ENCODE results near the gene PGAM1.
A peak's percentile ranks its signal among the peaks of the same experiment; 100 is the strongest.
"Not testable (repeated sequence)": the region's sequence is repeated elsewhere in the genome, so short reads cannot be mapped to it uniquely, and the experiment has no call there.

PGAM1 gene

DNA sequence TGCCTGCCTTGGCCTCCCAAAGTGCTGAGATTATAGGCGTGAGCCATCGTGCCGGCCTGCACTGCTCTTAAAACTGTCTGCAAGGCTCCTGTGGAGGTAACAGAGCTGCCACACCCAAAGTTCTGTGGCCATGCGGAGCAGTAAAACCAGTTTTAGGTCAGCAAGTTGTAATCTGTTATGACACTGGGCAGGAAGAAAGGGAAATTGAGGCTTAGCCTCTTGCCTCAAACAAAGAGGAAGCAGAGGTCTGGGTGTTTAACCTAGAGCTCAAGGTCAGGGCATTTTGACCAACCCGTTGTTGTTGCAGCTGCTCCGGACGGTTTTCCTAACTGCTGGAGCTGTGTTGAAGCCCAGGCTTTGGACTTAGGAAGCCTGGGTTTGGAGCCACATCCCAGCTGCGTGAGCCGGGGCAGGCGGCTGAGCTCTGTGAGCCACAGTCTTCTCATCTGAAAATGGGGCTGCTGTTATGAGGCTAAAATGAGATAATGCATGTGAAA, 17.4 kb upstream of the PGAM1 start:
- DNase-seq: no peak

DNA sequence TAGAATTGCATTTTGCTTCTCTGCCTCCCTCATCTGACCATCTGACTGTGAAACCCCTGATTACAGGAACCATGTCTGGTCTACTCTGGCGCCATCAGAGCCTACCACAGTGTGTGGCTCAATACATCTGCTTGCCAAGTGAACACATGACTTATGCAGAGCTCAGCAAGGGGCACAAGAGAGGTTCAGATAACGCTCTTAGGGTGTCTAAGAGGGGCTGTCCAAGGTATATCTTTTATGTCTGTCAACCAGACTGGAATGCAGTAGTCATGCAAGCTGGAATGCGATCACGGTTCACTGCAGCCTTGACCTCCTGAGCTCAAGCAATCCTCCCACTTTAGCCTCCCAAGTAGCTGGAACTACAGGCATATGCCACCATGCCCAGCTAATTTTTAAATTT, 14.6 kb upstream of the PGAM1 start:
- no peak for DNase-seq

DNA sequence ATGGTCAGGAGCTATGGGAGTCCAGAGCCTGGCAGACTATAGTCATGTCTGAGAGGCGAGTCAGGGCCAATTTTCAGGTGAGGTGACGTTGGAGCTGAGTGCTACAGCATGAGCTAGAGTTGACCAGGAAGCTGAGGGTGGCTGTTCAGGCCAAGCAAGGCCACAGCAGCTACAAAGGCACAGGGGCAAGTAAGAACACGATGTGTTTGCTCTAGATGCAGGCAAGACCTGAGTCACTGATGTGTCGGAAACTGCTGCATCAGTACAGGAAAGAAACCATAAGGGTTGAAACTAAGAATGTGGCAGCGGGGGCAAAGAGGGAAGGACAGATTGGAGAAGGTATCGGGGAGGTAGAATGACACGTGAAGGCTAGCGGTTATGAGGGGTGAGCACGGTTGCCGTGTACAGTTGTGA, 13.1 kb upstream of the PGAM1 start:
- no peak for DNase-seq

DNA sequence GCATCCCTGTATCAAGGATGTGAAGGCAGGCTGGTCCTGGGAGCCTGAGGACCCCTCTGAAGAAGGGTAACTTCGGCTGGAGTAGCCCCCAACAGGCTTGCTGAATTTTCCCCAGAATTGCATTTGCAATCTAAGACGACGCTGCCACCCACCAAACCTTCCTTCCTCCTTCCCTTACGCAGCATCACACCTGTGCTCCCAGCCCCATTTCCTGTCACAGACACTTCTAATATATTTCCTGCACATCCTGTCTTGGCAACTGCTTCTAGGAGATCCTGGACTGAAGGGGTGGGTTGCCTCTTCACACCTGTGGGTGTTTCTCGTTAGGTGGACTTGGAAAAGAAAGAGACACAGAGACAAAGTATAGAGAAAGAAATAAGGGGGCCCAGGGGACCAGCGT, 9.4 kb upstream of the PGAM1 start:
- DNase-seq: no peak

DNA sequence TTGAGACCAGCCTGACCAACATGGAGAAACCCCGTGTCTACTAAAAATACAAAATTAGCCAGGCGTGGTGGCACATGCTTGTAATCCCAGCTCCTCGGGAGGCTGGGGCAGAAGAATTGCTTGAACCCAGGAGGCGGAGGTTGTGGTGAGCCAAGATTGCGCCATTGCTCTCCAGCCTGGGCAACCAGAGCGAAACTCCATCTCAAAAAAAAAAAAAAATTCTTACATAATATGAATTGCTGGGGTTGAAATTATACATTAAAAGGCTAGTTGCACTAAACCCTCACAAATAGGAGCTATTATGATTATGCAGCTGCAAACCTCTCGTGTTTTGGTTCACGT, 2.3 kb upstream of the PGAM1 start:
- DNase-seq: not testable (repeated sequence)

DNA sequence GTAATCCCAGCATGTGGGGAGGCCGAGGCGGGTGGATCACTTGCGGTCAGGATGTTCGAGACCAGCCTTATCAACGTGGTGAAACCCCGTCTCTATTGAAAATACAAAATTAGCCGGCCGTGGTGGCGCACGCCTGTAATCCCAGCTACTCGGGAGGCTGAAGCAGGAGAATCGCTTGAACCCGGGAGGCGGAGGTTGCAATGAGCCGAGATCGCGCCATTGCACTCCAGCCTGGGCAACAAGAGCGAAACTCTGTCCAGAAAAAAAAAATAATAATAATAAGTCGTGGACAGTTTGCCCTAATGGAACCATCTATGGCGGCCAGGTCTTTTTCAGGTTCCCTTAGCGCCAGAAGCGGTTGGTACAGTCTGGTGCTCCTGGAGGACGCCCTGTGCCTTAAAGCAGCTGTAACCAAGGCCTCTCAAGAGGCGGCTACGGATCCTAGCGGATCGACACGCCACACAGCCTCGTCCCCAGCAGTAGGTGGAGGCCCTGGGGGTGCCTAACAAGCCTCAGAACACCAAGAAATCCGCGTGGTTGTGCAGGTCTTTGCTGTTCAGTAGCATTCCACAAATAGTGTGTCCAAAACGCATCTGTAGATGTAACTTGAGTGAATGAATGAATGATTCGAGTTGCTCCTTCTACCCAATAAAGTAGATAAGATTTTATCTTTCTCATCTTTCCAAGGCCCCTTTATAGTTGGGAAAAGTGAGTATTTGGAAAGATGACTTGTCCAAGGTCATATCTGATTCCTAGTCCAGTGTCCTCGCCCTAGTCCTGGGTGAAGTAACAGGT, 982 bp downstream of the PGAM1 start:
- no peak for DNase-seq

DNA sequence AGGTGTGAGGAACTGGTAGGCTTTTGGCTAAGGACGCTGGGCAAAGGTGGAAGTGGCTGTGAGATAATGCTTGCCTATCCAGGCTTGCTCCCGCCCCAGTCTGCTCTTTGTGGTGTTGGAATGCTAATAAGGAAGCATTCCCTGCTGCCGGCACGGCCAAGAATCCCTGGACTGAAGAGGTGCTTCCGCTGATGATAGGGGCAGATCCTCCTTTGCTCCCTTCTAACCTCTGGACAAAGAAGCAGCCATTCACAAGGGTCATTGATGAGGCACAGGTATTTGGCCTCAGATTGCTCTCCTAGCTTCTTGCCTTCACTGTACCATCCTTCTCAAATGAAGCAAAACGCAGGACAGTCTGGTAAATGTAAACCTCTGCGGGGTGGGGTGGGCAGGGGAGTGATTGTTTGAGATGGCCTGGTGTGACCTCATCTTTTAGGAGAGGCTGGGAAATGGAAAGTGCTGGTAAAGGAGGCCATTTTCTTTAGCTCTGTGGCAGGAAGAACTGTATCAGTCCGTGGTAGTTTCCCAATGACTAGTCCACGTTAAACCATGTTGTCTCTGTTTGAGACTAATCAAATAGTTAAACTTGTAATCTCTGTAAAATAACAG, 1.7 kb downstream of the PGAM1 start:
- no peak for DNase-seq

DNA sequence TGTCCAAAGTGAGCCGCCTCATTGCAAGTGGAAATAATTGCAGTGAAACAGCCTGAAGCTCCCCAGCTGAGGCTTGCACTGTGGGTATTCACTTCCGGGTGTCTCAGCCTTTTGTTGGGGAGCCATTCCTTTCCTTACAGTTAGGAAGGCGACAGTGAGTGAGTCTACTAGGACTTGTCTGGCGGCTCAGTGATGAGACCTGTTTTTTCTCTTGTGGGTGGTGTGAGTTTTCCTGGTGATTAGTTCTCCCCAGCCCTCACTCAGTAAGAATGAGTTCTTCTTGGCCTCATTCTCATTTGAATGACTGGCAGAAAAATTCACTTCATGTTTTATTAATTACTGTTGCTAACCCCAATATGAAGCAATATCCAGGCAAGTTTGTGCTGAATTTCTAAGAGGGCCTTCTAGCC, 2.6 kb downstream of the PGAM1 start:
- no peak for DNase-seq

DNA sequence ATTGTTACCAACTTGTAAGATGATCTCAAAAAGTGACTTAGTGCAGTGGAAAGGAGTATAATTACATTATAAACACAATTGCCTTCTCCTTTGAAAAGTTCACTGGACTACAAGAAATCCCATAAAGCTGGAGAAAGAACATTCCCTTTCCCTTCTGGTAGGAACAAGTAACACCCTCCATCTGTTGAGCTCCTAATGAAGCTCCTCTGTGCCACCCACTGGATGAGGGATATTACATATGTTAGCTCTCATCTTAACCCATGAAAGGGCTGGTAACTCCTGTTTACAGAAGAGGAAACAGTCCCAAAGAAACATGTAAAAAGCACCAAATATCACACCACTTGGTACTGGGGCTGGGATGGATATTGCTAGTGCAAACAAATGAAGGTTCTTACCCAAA, 8.1 kb downstream of the PGAM1 start:
- DNase-seq: no peak

DNA sequence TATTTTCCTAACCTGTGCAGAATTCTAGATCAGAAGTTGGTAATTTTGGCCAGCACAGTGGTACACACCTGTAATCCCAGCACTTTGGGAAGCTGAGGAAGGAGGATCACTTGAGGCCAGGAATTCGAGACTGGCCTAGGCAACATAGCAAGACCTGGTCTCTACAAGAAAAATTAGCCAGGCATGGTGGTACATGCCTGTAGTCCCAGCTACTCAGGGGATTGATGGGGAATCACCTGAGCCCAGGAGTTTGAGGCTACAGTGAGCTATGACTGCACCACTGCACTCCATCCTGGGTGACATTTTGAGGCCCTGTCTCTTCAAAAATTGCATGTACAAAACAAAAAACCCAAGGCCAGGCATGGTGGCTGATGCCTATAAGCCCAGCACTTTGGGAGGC, 8.6 kb downstream of the PGAM1 start:
- DNase-seq: no peak

DNA sequence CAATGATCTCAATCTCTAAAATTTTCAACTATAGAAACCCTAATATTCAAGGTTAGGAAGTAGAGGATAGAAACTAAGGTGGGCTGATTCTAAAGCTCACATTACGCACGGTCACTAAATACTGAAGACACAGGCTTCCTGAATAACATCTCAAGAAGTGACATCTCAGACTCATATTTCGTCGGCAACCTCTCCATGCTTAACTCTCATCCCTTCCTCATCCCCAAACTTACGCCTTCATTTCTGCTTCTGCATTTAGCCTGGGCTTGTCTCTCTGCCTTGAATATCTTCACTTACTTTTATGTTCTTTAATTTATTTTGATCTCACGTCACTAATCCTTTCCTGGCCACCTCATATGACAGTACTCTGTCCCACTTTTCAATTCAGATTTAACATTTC, 9.2 kb downstream of the PGAM1 start:
- no peak for DNase-seq

DNA sequence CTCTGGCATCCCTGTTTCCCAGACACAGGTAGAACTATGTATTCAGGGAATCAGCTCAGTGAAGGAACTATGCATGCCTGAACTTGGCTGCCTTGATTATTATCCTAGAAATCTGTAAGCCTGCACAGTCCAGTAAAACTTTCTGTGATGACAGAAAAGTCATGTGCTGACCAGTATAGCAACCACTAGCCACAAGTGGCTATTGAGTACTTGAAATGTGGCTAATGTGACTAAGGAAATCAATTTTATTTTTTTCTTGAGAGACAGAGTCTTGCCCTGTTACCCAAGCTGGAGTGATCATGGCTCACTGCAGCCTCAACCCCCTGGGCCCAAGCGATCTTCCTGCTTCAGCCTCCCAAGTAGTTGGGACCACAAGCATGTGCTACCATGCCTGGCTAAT, 16.3 kb downstream of the PGAM1 start:
- no peak for DNase-seq

DNA sequence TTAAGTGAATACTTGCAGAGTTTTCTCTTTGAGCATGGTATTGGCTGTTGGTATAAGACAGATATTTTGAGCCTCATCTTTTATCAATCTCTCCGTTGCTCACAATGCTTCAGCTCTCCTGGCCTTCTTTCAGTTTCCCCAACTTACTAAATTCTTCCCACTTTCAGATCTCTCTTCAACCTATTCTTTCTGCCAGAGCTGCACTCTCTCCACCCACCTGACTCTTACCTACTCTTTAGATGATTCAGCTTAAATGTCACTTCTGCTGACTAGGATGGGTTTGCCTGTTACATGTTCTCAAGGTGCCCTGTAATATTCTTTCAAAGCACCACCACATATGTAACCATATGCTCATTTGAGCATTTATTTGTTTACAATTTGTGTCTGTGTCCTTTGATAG, 18.2 kb downstream of the PGAM1 start:
- DNase-seq: no peak

DNA sequence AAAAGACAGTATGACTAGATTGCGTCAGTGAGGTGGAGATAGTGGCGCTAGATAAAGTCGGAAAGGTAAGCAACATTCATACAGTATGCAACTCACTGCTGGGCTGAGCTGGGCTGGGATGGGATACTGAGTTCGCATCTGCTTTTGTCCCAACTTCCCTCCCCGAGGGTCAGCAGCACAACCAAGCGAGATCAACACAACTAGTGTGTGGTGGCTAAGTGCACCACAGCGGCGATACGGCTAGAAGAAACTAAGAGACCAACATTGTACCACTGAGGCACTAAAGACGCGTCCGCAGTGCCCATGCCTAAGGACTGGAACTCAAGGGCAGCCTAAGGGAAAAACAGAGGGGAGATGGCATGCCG, 19.3 kb downstream of the PGAM1 start:
- DNase-seq: no peak

DNA sequence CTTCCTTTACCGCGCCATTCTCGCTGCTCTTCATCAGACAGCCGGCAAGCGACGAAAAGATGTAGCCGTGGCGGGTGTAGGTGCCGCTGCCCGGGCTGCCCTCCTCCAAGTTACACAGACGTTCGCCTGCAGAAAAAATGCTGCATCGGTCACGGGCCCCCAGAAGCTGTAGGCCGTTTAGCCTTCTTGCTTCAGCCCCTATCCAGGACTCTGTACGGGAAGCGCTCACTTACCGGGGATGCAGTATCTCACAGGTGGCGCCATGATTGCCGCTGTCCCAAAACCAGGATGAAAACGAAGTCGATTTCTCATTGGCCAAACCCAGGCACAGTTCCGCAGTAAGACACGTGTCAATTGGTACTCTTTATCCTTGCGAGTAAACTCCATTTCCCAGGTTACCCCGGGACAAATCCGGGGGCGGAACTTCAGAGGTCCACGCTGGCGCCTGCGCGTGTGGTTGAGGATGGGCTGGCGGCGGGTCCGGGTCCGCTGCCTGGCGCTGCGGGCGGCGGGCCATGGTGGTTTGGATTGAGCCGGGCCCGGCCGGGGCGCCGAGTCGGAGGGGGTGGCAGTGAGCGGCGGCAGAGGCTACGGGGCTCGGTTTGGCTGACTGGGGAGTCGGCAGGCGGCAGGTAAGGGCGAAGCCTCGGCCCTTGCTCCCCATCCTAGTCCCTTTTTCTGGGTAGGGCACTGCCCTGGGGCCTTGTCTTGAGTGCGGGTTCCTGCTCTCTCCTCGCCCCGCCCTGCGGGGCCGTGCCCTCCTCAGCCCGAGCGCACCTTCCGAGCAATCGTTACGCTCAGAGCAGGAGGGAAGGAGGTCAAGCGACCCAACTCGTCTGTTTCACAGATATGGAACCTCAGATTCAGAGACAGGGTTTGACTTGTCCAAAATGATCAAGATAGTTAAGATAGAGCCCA, 20.0 kb downstream of the PGAM1 start, which contains the start of the genes EXOSC1 and ZDHHC16:
TSS of gene EXOSC1 (minus strand) at position 285 of the 918 bp plus-strand sequence. CDS start at position 264, 21 bp downstream.
TSS of gene ZDHHC16 (plus strand) at position 454 of the 918 bp plus-strand sequence. CDS start 5,501 bp downstream, outside the sequence.
- peak; percentile 83 for DNase-seq

DNA sequence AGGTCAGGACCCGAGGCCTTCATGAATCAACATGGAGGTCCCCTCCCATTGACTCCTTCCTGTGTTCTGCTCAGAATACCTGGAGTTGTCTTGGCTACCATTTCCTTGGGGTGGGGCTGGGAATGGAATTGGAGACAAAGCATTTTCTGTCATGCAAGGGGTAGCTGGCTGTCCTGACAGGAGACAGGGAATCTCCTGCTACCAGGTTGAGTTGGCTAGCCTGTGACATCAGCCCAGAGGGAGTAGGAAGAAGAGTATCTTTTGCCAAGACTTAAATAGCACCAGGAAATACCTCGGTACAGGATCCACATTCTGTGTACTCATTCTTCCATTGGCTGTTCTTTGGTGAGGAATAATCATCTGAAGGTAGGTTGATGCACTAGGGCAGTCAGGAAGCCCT, 24.8 kb downstream of the PGAM1 start:
- no peak for DNase-seq

DNA sequence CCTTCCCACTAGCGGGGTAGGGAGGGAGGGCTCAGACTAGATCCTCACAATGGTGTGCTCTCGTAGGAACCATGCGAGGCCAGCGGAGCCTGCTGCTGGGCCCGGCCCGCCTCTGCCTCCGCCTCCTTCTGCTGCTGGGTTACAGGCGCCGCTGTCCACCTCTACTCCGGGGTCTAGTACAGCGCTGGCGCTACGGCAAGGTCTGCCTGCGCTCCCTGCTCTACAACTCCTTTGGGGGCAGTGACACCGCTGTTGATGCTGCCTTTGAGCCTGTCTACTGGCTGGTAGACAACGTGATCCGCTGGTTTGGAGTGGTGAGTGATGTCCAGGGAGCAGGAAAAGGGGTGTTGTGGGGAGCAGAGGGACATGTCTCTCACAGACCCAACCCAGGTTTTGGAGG, 25.6 kb downstream of the PGAM1 start:
- no peak for DNase-seq

DNA sequence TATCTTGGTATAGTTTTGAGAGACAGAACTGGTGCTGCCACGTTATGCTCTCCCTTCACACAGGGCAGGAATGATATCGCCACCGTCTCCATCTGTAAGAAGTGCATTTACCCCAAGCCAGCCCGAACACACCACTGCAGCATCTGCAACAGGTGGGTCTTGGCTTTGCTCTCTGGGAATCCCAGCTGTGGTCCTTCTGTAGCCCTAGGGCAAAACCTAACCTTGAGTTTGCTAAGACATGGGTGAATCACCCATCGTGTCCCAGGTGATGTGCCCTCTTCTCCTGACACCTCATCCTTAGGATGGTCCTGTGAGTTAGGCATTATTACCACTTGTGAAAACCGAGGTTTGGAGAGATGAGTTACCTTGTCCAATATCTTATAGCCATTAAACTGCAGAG, 26.4 kb downstream of the PGAM1 start:
- no peak for DNase-seq

DNA sequence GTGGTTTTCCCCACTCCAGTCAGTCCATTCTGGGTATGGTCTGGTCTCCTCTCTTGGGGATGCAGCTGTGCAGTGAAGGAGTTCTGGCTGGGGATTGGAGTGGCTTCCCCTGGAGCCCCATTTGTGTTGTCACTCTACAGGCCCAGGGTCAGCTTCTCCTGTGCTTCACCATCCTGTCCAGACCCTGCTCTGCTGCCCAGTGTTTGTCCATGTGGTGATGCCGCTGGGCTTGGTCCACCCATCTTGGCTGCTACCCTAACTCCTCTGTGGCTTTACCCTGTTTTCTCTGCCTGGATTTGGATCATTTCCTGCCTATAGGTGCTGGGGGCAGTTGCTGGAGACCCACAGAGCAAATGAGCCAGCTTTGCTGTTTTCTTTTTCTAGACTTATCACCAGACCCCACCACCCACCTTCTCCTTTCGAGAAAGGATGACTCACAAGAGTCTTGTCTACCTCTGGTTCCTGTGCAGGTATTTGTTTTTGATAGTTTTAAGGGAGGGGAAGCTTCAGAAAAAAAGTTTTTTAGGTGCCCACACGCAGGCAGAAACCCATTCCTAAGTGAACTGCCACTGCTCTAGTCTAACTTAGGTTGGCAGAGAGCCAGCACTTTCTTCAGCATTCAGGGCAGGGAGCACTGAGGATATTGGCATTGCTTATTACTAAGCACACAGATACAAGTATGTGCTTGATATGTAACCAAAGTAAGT, 28.5 kb downstream of the PGAM1 start:
- no peak for DNase-seq

DNA sequence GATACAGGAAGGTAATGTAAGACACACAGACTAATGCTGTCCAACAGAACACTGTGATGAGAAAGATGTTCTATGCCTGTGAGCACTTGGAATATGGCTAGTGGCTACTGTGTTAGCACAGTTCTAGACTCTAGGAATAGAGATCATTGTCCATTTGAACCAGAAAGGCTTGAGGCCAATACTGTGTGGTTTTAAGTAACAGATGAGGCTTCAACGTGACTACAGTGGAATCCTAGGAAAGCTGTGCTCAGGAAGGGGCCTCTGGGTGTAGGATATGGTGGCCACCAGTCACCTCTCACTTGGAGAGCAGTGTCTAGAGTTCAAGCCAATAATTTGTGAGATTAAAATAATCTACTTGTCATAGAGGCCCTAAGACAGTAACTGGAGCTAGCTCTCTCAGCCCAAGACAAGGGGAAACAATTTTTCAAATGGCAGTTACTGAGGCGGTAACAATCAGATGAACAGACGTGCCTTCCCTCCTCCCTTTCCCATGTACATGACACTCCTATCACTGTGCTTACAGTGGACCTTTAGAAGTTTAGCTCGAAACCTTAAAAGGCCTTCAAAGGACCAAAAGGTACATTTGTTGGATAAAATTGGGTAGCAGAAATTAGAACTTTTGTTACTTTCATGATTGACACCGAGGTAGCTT, 30.2 kb downstream of the PGAM1 start:
- DNase-seq: no peak

DNA sequence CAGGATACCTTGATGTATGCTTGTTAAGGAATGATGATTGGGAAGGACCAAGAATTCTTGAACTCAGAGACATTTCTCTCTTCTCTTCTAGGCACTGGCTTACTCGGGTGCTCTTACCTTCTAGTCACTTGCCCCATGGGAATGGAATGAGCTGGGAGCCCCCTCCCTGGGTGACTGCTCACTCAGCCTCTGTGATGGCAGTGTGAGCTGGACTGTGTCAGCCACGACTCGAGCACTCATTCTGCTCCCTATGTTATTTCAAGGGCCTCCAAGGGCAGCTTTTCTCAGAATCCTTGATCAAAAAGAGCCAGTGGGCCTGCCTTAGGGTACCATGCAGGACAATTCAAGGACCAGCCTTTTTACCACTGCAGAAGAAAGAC, 30.7 kb downstream of the PGAM1 start:
- no peak for DNase-seq

DNA sequence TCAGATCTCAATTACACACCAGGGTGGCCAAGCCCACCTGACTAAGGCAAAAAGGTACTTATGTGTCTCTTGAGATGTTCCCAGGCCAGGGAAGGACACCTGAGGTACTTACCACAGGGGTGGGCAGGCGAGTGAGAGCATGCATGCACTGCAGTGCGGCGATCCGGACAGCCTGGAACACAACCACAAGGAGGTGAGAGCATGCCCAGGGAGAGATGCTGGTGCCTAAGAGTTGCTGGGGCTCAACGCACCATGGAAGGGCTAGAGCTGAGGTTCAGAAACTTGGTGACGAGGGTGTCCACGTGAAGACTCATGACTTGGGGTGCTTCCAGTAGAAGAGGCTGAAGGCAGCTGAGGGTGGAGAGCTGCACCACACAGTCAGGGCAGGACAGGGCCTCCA, 33.1 kb downstream of the PGAM1 start:
- DNase-seq: no peak
